KBM-7 (cell line): ENCODE results near the gene ADAT3.
"Not testable (repeated sequence)": the region's sequence is repeated elsewhere in the genome, so short reads cannot be mapped to it uniquely, and the experiment has no call there.

Source experiments
- DNase-seq: peaks from one replicate; pipeline ENCODE4 v3.0.0-alpha.2; 2015
- in situ Hi-C: fragments of 300-500 bp; cut with MboI; formaldehyde crosslinking; loops from 2 replicates; pipeline ENCODE4 v1.14.3; 2020; ENCODE audit warnings: low sequenced_read_pairs, low pct_unique_long_range_greater_than_20kb, mixed read lengths

ADAT3 gene

GRCh38 chr19:1881393-1882088, 23.7 kb upstream of the ADAT3 start:
- in situ Hi-C loops, DNase-seq: not testable (repeated sequence)

- in situ Hi-C loops = no loop called here
- no peak for DNase-seq
These were observed 23.0 kb upstream of the ADAT3 start for GRCh38 chr19:1882089-1882785.

GRCh38 chr19:1882786-1883692, 22.2 kb upstream of the ADAT3 start:
- no peak for DNase-seq
- in situ Hi-C loops = no loop called here

- no peak for DNase-seq
- in situ Hi-C loops = no loop called here
These were observed 21.4 kb upstream of the ADAT3 start for GRCh38 chr19:1883784-1884183.

- DNase-seq = no peak
- in situ Hi-C loops = no loop called here
These were observed 20.9 kb upstream of the ADAT3 start for GRCh38 chr19:1884291-1884718.

- in situ Hi-C loops = no loop called here
- no peak for DNase-seq
These were observed 20.4 kb upstream of the ADAT3 start for GRCh38 chr19:1884719-1885334.

GRCh38 chr19:1885398-1886119, 19.6 kb upstream of the ADAT3 start, which contains the start of gene ABHD17A:
Gene ABHD17A (minus strand): TSS chr19:1885496. CDS start chr19:1881566, 3,930 bp downstream.
- in situ Hi-C loops = not testable (repeated sequence)
- peak; percentile 95 for DNase-seq

GRCh38 chr19:1886360-1886759, 18.8 kb upstream of the ADAT3 start:
- in situ Hi-C loops, DNase-seq: not testable (repeated sequence)

GRCh38 chr19:1888385-1888784, 16.8 kb upstream of the ADAT3 start:
- in situ Hi-C loops = no loop called here
- DNase-seq = no peak

- no peak for DNase-seq
- in situ Hi-C loops = no loop called here
These were observed 15.3 kb upstream of the ADAT3 start for GRCh38 chr19:1889907-1890306.

GRCh38 chr19:1893791-1894190, 11.4 kb upstream of the ADAT3 start:
- no peak for DNase-seq
- in situ Hi-C loops = no loop called here

- in situ Hi-C loops = no loop called here
These were observed 8.7 kb upstream of the ADAT3 start for GRCh38 chr19:1896508-1896907.

GRCh38 chr19:1901940-1902404, 3.2 kb upstream of the ADAT3 start:
- in situ Hi-C loops = no loop called here

More at GRCh38 chr19:1896508-1896907, 8.7 kb upstream of the ADAT3 start:
- DNase-seq = peak; percentile 49

GRCh38 chr19:1902923-1903322, 2.3 kb upstream of the ADAT3 start:
- no peak for DNase-seq
- in situ Hi-C loops = no loop called here

More at GRCh38 chr19:1901940-1902404, 3.2 kb upstream of the ADAT3 start:
- no peak for DNase-seq

GRCh38 chr19:1904860-1905109, 414 bp upstream of the ADAT3 start:
- no peak for DNase-seq
- in situ Hi-C loops = no loop called here

GRCh38 chr19:1905863-1906375, 720 bp downstream of the ADAT3 start:
- no peak for DNase-seq
- in situ Hi-C loops = no loop called here

GRCh38 chr19:1906985-1907562, 1.9 kb downstream of the ADAT3 start:
- in situ Hi-C loops = no loop called here
- no peak for DNase-seq
